Measurements from ENCODE around the gene CLEC9A.

CLEC9A gene

DNA sequence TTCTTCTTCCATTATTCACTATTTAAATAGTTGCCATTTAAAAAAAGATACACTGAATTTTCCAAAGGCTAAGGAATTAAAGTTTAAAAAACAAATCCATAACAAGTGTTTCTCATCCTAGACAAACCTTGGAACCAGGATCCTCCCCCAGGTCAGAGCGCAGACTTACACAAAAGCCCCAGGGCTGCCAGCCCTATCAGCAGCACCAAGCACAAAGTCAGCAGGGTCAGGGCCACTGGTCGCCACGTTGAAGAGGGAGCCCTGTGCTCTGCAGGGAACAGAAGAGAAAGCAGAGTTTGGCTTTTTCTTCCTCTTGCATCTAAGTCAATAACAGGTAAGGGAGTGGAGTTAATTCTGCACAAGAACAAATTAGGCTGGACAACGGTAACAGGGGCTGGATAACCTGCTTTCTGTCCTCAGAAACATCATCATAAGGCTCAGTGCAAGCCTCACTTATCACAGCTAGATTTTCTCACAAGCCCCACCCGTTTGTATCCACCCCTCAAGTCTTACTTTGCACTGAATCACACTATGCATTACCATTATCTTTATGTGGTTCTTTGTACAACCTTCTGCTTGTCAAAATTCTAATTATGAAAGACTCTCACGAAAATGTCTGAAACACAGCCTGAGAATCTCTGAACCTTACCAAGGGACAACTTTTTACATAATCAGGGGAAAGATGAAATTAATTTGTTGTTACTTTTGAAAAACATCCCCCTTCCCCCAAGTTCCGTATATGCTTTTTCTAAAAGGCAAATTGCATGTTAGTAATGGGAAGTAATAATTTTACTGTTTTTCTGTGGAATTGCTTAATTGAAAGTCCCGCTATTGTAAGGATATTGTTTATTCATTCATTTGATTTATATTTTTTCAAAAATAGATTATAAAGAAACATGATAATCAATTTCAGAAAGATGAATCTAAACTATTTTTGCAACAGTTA lies 58.7 kb downstream of the CLEC9A start:
- no peak overlapping the region for H3K4me3 ChIP-seq (ENCODE audit: low read depth, low read length)
- TF ChIP-seq, protein P1, sequence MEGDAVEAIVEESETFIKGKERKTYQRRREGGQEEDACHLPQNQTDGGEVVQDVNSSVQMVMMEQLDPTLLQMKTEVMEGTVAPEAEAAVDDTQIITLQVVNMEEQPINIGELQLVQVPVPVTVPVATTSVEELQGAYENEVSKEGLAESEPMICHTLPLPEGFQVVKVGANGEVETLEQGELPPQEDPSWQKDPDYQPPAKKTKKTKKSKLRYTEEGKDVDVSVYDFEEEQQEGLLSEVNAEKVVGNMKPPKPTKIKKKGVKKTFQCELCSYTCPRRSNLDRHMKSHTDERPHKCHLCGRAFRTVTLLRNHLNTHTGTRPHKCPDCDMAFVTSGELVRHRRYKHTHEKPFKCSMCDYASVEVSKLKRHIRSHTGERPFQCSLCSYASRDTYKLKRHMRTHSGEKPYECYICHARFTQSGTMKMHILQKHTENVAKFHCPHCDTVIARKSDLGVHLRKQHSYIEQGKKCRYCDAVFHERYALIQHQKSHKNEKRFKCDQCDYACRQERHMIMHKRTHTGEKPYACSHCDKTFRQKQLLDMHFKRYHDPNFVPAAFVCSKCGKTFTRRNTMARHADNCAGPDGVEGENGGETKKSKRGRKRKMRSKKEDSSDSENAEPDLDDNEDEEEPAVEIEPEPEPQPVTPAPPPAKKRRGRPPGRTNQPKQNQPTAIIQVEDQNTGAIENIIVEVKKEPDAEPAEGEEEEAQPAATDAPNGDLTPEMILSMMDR (IDR thresholded peaks at IDR 0.05; ENCODE audit: borderline replicate concordance, insufficient read depth, low read depth, low read length) = no peak

DNA sequence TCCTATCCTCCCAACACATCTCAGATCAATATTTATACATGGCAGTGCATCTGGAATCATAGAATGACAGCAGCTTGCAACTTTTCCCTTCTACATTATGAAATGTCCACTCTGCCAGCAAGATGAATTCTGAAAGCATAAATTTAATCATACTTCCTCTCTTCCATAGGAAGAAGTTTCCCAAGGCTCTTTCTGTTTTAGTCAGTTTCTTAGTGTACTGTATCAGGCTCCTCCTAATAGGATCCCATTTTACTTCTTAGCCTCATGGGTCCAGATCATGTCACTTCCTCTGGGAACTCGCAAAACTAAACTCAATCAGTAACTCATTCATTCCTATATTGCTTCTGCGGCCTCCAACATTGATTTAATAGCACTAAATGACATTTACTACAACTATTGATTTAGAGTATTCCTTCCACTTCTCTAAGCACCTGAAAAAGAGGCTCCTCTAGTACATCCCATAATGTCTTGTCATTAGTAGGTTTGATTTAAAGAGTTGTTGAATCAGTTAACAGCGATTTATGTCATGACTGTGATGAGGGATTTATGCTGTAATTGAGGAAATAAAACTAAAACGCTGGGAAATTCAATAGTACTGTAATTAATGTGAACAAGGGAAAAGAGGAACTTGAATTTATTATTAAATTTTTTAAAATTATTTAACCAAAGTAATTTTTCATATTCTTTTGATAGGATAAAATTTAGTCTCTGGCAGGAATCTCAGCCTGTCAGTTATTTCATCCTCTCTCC lies 64.3 kb downstream of the CLEC9A start:
- TF ChIP-seq, protein P1 (IDR thresholded peaks at IDR 0.05; ENCODE audit: borderline replicate concordance, insufficient read depth, low read depth, low read length) = no peak
- H3K4me3 ChIP-seq (ENCODE audit: low read depth, low read length) = no peak overlapping the region

DNA sequence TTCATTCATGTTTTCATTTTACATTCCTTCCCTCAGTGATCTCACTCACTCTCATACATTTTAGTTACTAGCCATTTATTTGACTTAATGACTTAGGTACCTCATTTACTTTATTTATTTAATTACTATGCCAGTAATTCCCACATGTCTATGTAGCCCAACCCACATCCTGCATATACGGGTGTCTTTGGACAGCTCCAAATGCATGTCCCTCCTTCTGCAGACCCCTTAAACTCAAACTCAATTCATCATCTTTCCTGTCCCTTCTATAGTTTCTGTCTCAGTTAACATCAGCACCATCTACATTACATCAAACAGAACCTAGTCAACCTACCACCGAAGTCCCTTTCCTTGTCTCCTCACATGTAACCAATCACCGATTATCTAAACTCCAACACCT lies 65.5 kb downstream of the CLEC9A start:
- H3K4me3 ChIP-seq (ENCODE audit: low read depth, low read length) = no peak overlapping the region
- TF ChIP-seq, protein P1 (IDR thresholded peaks at IDR 0.05; ENCODE audit: borderline replicate concordance, insufficient read depth, low read depth, low read length) = no peak

DNA sequence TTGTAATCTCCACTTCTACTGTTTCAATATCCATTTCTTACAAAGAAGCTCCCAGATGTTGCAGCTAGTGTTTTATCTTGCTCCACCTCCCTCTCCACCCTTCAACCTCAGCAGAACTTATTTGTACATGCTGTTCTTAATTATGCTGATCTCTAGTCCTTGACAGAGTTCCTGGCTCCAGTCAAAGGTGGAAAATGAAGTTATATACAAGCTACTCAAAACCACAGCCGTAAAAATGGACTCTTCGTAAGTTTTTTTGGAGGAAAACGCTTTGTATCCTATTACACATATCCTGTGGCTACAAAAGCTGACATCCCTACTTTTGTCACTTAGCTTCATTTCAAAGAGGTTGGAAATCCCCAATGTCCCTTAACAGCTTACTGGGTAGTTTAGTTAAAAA lies 67.0 kb downstream of the CLEC9A start:
- no peak overlapping the region for H3K4me3 ChIP-seq (ENCODE audit: low read depth, low read length)
- TF ChIP-seq, protein P1 (IDR thresholded peaks at IDR 0.05; ENCODE audit: borderline replicate concordance, insufficient read depth, low read depth, low read length) = no peak

DNA sequence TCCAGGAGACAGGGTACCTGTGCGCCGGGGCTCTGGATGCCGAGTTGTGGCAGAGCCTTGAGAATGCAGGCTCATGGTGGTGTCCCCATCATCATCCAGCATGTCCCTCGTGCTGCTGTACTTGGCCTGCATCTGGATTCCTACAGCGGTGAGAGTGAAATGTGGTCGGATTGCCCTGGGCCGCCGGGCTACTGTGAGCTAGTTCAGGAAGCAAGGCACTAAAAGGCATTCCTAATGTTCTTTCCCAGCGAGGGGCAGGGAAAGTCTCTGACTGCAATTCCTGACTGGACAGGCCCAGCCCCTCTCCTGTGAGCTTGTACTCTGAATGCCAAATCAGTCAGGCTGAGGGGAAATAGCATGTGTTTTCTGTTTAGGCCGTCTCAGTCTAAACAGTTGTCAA lies 68.3 kb downstream of the CLEC9A start, which contains the start of gene CLEC1A:
CLEC1A (minus strand) TSS at position 195 of the 400 bp plus-strand sequence; CDS start at position 132, 63 bp downstream.
- TF ChIP-seq, protein P1 (IDR thresholded peaks at IDR 0.05; ENCODE audit: borderline replicate concordance, insufficient read depth, low read depth, low read length) = no peak

DNA sequence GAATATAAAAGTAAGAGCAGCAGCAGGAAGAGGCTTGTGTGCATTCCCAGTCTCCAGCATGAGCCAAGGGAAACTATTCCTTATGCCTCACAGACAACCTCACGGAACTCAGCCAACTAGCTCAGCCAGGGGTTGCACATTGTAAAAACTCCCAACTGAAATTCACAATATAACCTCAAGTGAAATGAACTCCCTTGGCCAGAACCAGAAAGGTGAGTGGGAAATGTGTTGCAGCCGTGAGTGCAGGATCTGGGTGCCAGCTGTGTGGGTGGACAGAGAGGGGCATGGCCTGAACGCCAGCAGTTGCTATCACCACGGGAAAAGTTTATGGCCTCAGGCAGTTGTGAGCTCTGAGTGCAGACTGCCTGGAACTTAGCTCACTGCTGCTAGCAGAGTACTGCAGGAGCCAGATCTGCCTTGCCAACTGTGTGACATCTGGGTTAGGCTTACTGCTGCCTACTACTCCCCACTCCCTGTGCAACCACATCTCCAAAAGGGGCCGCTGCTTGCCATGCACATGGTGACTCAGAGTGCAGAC lies 70.6 kb downstream of the CLEC9A start:
- H3K4me3 ChIP-seq (ENCODE audit: low read depth, low read length) = no peak overlapping the region
- TF ChIP-seq, protein P1 (IDR thresholded peaks at IDR 0.05; ENCODE audit: borderline replicate concordance, insufficient read depth, low read depth, low read length) = no peak

More for the DNA sequence above, 68.3 kb downstream of the CLEC9A start, which contains the start of gene CLEC1A:
- no peak within 1 kb of the TSS for H3K4me3 ChIP-seq (ENCODE audit: low read depth, low read length)
